NCI-H526 treated with DMSO at 0.1 percent for 48 hours (cell line): ENCODE data around the gene POLA2.
"Not testable (repeated sequence)": the region's sequence is repeated elsewhere in the genome, so short reads cannot be mapped to it uniquely, and the experiment has no call there.

Experiments used
- DNase-seq: peaks from one replicate; lab custom pipeline; 2025; lab: John Stamatoyannopoulos, UW

POLA2 gene

DNA sequence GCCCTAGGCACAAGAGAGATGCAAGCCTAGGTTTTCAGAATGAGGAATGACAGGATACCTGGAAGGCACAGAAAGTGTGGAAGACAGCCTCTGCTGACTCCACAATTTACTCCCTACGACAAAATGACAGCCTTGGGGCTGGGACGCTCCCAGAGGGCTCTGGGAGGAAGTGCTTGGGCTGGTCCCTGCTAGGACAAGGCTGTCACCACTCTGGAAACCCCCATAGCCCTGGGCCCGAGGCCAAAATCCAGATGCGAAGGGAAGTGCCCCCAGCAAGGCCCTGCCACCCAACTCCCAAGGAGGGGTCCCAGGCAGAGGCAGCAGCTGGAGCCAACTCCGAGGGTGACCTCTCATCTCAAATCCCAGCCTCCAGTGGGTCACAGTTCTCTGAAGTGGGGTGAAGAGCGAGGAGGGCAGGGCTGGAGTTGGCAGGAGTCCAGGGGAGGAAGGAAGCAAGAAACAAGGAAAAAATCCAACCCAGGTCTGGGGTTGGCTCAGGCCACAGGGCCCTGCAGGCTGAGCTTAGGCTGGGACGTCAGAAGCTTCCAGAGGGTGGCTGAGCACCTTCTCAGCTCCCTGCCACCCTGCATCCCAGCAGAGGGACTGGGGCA is 46.6 kb downstream of the POLA2 start:
- DNase-seq: no peak

DNA sequence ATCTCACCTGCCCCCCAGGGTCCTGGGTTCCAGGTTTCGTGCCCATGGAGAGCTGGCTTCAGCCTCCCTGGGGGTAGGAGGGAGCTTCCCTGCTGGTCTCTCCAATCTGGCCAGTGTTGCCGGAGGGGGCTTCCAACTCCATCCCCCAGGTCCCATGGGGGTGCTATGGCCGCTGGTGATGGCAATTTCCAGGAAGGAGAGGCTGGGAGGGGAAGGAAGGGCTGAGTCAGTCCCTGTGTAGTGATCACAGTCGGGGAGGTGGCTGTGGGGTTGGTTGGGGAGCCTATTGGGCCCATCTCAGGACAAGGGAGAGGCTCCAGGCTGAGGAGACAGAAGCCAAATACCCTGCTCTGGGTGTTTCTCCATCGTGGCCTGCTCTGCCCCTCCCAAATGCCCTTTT is 47.2 kb downstream of the POLA2 start:
- DNase-seq: no peak

DNA sequence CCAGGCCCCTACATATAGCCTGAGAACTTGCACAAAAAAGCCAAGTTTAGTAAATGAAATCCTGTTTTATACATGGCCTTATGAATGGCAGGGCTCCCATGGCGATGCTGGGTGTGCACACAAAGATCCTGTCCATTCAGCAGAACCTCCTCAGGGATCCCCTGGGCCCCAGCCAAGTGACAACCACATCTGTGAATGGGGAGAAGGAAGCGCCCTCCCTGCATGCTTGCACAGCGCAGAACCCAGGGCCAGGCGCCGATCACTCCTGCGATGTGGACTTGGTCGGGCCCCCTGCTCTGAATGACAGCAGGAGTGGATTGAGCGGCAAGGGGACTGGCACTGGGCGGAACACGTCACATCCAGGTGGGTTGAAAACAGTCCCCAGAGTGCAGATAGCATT is 48.5 kb downstream of the POLA2 start:
- DNase-seq: no peak

- no peak for DNase-seq
Observed at GRCh38 chr11:65310736-65311135, 49.0 kb downstream of the POLA2 start.

- DNase-seq: no peak
Observed at GRCh38 chr11:65311170-65311678, 49.5 kb downstream of the POLA2 start.

- peak; percentile 68 for DNase-seq
Observed at GRCh38 chr11:65314501-65315203, 52.9 kb downstream of the POLA2 start, which contains the start of gene CDC42EP2. Gene CDC42EP2, plus strand, starts transcription at chr11:65314866. Its CDS starts 6,033 bp downstream, at chr11:65320899.

DNA sequence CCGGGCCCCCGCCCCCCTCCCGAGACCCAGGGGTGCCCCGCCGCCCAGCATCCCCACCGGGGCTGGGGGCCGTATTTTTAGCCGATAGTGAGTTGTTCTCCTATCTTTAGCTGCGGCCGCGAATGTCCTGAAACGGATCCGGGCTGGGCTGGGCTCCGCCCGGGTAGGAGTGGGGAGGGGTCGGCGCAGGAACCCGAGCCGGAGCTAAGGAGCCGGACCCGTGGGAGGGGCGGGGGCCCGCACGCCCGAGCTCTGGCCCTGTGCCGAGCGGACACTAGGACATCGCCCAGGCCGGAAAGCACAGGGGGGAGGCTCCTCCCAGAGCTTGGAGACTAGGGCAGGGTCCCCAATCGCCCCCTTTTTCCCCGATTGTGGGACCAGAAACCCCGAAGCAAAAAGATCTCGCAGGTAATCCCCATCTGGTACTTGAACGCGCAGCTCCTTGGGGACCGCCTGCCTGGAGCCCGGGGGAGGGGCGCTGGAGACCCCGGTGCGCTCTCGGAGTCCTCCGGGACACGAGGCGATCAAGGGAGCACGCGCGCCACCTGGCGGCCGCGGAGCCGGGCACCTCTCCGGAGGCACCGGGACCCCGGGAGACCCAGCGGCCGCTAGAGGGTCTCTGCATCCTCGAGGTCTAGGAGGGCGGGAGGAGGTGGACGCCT is 53.6 kb downstream of the POLA2 start:
- peak; percentile 55 for DNase-seq

GRCh38 chr11:65315866-65316226 is 54.1 kb downstream of the POLA2 start:
- DNase-seq: no peak

GRCh38 chr11:65316227-65317024 is 54.7 kb downstream of the POLA2 start:
- DNase-seq: no peak

DNA sequence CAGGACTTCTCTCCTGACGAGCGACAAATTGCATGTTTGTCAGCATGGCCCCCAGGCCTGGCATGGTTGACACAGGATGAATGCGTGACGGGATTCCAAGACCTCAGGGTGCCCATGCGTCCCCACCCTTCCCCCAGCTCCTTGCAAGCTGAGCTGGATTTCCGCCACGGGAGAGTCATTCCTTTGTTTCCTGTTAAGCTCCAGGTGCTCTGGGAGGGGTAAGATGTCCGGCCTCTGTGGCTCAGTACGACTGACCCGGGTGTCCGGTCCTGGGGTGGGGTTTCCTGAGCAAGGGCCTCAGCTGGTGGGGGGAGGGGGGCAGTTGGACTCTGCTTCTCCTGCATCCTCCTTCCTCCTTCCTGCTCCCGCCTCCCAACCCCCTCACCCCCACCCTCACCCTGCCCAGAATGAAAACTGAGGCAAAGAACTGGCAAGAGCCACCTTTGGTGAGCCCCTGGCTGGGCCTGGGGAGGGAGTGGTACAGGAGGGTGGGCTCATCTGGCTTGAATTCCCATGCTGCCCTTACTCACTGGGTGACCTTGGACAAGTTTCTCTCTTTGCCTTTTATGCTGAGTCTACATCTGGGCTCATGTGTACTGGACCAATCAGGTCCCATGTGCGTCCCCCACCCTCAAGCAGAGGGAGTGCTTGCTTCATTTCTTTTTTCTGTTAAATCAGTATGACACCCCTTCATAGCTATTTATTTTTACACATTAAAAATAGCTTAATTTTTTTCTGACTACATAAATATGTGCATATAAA is 55.4 kb downstream of the POLA2 start:
- no peak for DNase-seq

DNA sequence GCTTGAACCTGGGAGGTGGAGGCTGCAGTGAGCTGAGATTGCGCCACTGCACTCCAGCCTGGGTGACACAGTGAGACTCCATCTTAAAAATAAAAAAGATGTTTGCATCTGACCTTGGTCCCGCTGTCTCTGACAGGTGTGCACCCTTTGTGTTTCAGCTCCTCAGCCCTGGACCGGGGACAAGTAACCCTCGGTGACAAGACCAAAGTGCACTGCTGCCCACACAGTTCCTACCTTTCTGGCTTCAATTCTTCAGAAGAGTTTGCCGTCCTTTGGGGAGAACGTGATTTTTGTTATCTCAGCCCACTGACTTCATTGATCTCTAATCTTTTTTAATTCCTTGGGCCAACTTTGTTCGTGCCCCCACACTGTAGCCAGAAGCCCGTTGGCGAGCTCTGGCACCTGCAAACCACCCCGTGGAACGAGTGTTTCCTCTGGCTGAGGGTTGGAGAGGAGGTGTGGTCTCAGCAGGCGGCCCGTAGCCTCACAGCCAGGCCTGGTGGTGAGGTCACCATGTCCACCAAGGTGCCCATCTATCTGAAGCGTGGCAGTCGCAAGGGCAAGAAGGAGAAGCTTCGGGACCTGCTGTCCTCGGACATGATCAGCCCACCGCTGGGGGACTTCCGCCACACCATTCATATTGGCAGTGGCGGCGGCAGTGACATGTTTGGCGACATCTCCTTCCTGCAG is 58.8 kb downstream of the POLA2 start:
- no peak for DNase-seq

- no peak for DNase-seq
Observed at GRCh38 chr11:65321076-65321475, 59.3 kb downstream of the POLA2 start.

DNA sequence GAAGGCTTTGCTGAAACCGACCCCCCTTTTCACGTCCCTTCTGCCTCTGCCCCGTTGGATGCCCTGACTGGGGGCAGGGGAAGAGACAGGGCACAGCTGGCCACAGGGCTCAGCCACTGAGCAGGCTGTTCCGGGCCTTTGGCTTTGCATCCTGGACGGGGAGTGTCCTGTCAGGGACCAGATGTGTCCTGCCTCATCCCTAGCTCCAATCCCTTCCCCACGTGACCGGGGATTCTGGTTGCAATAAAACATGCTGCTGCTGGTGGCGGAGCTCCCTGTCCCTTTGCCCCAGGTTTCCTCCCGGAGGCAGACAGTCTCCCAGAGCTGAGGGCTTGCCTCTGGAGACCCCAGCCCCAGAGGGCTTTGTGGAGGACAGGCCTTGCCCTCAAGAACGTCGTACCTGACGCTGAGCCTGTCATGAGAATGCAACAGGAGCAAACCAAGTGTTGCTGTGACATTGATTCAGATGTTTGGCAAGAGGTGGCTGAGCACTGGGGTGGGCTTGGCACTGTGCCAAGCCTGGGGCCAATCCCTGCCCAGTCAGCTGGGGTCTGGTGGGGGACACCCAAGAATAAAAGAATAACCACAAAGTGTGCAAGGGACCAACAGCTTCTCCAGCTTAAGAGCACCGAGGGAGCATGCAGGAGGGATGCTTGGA is 60.2 kb downstream of the POLA2 start:
- no peak for DNase-seq

- DNase-seq: no peak
Observed at GRCh38 chr11:65323813-65324212, 62.1 kb downstream of the POLA2 start.

DNA sequence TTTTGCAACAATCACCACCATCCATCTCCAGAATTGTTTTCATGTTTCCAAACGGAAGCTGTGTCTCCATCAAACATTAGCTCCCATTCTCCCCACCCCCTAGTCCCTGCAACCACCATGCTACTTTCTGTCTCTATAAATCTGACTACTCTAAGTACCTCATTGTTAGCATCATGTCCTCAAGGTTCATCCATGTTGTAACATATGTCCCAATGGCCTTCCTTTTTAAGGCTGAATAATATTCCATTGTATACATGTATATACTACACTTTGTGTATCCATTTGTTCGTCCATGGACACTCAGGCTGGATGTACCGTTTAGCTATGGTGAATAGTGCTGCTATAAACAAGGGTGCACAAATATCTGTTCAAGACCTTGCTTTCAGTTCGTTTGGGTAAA is 63.7 kb downstream of the POLA2 start:
- DNase-seq: no peak

- DNase-seq: no peak
Observed at GRCh38 chr11:65327021-65327420, 65.3 kb downstream of the POLA2 start.

DNA sequence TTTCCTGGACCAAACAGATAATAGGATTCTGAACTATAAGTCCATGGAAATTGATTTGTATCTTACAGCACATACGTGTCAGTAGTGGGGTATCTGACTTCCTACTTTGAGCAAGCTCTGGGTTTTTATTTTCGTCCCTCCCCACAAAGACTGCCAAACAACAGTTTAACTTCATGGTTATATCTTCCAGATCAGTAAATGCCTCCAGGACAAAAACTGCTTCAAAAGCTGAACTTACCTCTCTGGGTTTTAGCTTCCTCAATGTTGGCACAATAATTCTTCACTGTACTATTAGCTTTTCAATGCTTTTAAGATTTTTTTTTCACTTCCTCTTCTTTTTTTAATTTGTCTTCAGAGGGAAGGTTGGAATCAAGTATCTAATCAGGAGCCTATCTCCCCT is 67.7 kb downstream of the POLA2 start:
- DNase-seq: no peak

DNA sequence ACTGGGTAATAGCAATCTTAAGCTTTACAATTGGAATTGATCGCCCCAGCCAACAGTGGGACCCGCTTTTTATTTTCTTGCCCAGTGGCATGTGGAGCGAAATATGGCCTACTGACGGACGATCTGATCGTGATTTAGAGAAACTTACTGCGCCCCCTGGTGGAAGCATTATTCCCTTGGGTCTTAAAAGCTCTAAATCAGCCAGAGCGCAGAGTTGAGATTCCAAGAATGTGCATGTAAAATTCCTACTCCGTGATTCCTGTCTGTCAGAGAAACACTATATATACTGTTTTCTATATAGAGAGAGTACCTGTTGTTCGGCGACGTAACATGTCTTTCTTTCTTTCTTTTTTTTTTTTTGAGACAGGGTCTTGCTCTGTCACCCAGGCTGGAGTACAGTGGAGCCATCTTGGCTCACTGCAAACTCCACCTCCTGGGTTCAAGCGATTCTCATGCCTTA is 68.2 kb downstream of the POLA2 start:
- DNase-seq: peak; percentile 80

GRCh38 chr11:65330544-65330943 is 68.8 kb downstream of the POLA2 start:
- DNase-seq: no peak

DNA sequence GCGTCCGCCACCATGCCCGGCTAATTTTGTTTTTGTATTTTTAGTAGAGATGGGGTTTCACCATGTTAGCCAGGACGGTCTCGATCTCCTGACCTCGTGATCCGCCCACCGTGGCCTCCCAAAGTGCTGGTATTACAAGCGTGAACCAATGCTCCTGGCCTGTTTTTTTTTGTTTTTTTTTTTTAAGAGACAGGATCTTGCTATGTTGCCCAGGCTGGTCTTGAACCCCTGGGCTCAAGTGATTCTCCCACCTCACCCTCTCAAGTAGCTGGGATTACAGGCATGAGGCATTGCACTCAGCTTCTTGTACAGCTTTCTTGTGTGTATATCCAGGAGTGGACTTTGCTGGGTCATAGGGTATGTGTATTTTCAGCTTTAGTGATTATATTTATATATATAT is 70.8 kb downstream of the POLA2 start:
- not testable (repeated sequence) for DNase-seq
